ENCODE results near the gene SRPX. TPM values are rescaled to one million over a fixed set of nuclear protein-coding genes. Genes with fewer than 3 reads are reported as not detected.

Gene SRPX
- total RNA-seq, 1 experiment from 2014 or later = 381 TPM

Other genes with a start within 250 kb of the SRPX start
- gene SYTL5, start 214.3 kb downstream of the SRPX start, total RNA-seq (2014; rRNA removed; shearing (Covaris generic)) = 4.2 and 4.3 TPM in 2 replicates
- 8.8 and 10.2 TPM in 2 replicates for gene RPGR, start 106.6 kb upstream of the SRPX start, total RNA-seq (2014; rRNA removed; shearing (Covaris generic))
- gene OTC, start 131.7 kb upstream of the SRPX start, total RNA-seq (2014; rRNA removed; shearing (Covaris generic)) = not detected in 2 replicates